ENCODE measurements around the gene COL4A2.

- TF ChIP-seq FOXP2 (optimal IDR thresholded peaks at IDR 0.05; ENCODE audit: control extremely low read depth, extremely low read length, insufficient read depth) (no peak), POLR2AphosphoS5 (IDR thresholded peaks at IDR 0.05; ENCODE audit: borderline replicate concordance, low read depth, low read length) (no peak)
Observed at GRCh38 chr13:110403721-110404120, 96.6 kb downstream of the COL4A2 start.
